Parathyroid adenoma (tissue), 2 donors: ENCODE results near the gene ZNF777.
"Not testable (repeated sequence)": the region's sequence is repeated elsewhere in the genome, so short reads cannot be mapped to it uniquely, and the experiment has no call there.

Source experiments
- H2AFZ ChIP-seq: fragments of 300-600 bp; sonication (generic); one replicate; pipeline ENCODE4 v1.7.0; 2017; ENCODE audit warnings: antibody characterized with exemption, mild to moderate bottlenecking
- H3K27ac ChIP-seq: fragments of 300-600 bp; sonication (generic); one replicate; pipeline ENCODE4 v1.7.0; 2017
- H3K27me3 ChIP-seq: fragments of 300-600 bp; sonication (generic); one replicate; pipeline ENCODE4 v1.7.0; 2017; ENCODE audit warnings: low read length; ENCODE audit not compliant: control insufficient read depth, insufficient read depth
- H3K36me3 ChIP-seq: fragments of 300-600 bp; sonication (generic); one replicate; pipeline ENCODE4 v1.7.0; 2017; ENCODE audit warnings: low read length; ENCODE audit not compliant: control insufficient read depth, insufficient read depth
- H3K4me1 ChIP-seq: fragments of 300-600 bp; sonication (generic); one replicate; pipeline ENCODE4 v1.7.0; 2017; ENCODE audit warnings: control low read depth
- H3K4me2 ChIP-seq: fragments of 300-600 bp; sonication (generic); one replicate; pipeline ENCODE4 v1.7.0; 2017; ENCODE audit warnings: low read length
- H3K4me3 ChIP-seq: fragments of 300-600 bp; sonication (generic); one replicate; pipeline ENCODE4 v1.7.0; 2017; ENCODE audit warnings: low read depth, low read length
- H3K79me2 ChIP-seq: fragments of 300-600 bp; sonication (generic); one replicate; pipeline ENCODE4 v1.7.0; 2017; ENCODE audit warnings: control low read depth
- H3K9ac ChIP-seq: fragments of 300-600 bp; sonication (generic); one replicate; pipeline ENCODE4 v1.7.0; 2017; ENCODE audit warnings: mild to moderate bottlenecking
- H3K9me3 ChIP-seq: fragments of 300-600 bp; sonication (generic); one replicate; pipeline ENCODE4 v1.7.0; 2017; ENCODE audit warnings: low read length; ENCODE audit not compliant: control insufficient read depth
- TF ChIP-seq, protein P1 (sequence below): fragments of 300-600 bp; sonication (generic); IDR thresholded peaks from one replicate; pipeline ENCODE4 v1.7.0; 2017; ENCODE audit warnings: antibody characterized with exemption, mild to moderate bottlenecking
- donor health status: primary hyperparathyroidism.

ZNF777 gene

DNA sequence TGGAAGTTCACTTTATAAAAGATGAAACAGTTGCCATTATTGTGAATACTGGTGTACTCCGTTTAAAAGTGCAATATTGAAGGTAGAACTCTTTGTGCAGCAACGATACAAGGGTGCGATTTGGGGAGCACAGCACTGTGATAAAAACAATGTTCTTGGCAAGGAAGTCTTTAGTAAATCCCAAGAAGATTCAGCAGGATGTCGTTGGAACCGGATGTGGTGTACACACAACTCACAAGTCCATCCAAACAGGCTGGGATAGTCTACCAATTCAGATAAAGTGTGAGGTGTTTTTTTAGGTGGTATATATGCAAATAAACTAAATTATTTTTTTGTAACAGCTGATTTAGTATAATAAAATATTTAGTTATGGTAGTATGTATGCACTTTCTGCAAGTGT, 46.7 kb downstream of the ZNF777 start:
- no peaks in the 10 kb centered on the region for H3K9me3 ChIP-seq
- no peak overlapping the region for H3K4me2 ChIP-seq
- H3K79me2 ChIP-seq = no peaks in the 10 kb centered on the region
- H3K27me3 ChIP-seq = no peaks in the 10 kb centered on the region
- TF ChIP-seq, protein P1, sequence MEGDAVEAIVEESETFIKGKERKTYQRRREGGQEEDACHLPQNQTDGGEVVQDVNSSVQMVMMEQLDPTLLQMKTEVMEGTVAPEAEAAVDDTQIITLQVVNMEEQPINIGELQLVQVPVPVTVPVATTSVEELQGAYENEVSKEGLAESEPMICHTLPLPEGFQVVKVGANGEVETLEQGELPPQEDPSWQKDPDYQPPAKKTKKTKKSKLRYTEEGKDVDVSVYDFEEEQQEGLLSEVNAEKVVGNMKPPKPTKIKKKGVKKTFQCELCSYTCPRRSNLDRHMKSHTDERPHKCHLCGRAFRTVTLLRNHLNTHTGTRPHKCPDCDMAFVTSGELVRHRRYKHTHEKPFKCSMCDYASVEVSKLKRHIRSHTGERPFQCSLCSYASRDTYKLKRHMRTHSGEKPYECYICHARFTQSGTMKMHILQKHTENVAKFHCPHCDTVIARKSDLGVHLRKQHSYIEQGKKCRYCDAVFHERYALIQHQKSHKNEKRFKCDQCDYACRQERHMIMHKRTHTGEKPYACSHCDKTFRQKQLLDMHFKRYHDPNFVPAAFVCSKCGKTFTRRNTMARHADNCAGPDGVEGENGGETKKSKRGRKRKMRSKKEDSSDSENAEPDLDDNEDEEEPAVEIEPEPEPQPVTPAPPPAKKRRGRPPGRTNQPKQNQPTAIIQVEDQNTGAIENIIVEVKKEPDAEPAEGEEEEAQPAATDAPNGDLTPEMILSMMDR = no peak
- H2AFZ ChIP-seq = no peak overlapping the region
- no peak overlapping the region for H3K9ac ChIP-seq
- no peaks in the 10 kb centered on the region for H3K36me3 ChIP-seq
- H3K4me1 ChIP-seq = no peaks in the 10 kb centered on the region
- H3K27ac ChIP-seq = no peak overlapping the region
- H3K4me3 ChIP-seq = no peak overlapping the region

DNA sequence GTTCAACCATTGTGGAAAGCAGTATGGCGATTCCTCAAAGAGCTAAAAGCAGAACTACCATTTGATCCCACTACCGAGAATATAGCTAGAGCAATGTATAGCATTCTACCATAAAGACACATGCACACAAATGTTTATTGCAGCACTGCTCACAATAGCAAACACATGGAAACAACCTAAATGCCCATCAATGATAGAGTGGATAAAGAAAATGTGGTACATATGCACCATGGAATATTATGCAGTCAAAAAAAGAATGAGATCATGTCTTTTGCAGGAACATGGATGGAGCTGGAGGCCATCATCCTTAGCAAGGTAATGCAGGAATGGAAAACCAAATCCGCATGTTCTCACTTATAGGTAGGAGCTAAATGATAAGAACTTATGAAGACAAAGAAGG, 47.8 kb downstream of the ZNF777 start:
- not testable (repeated sequence) for H3K4me1 ChIP-seq, H3K36me3 ChIP-seq, H3K27ac ChIP-seq, H3K9me3 ChIP-seq, H3K79me2 ChIP-seq, H3K4me2 ChIP-seq, H3K4me3 ChIP-seq, H3K27me3 ChIP-seq, H3K9ac ChIP-seq, H2AFZ ChIP-seq

DNA sequence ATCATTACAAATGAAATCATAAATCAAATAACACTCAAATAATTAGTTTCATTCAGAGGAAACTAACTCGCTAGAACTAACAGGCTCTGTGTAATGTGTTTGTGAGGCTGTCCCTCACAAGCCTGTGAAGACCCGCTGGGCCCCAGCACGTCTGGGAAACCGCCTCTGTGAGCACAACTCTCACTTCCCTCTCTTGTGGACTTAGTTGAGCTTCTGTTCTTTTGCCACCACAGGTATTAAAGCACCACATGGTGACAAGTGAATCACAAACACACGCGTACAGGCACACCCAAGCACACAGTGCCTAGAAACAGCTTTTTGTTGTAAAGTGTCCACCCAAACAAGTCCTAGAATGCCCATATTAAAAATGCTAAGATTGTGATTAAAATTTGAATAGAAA, 51.0 kb downstream of the ZNF777 start:
- no peak overlapping the region for H3K4me2 ChIP-seq
- H3K9ac ChIP-seq = no peak overlapping the region
- TF ChIP-seq, protein P1 = no peak
- no peaks in the 10 kb centered on the region for H3K4me1 ChIP-seq
- H3K4me3 ChIP-seq = no peak overlapping the region
- H3K27me3 ChIP-seq = no peaks in the 10 kb centered on the region
- no peaks in the 10 kb centered on the region for H3K79me2 ChIP-seq
- no peaks in the 10 kb centered on the region for H3K36me3 ChIP-seq
- H2AFZ ChIP-seq = no peak overlapping the region
- no peaks in the 10 kb centered on the region for H3K9me3 ChIP-seq
- no peak overlapping the region for H3K27ac ChIP-seq

DNA sequence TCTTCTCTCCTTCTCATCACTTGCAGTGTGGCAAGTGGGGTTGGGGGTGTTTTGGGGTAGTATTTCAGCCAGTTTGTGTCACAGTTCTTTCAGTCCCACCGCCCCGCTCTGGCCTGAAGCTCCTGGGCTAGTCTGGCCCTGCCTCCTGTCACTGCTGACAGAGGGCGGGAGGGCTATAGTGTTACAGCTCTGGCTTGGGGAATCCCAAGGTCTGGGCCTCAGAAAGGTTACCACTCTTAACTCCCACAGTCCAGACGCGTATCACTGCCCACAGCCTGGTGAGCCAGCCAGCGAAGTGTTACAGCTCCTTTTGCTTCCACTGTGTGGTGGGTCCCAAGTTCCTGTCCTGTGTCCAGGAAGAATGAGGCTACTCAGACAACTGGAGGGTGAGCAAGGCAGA, 56.0 kb downstream of the ZNF777 start:
- H3K4me2 ChIP-seq = no peak overlapping the region
- H3K27me3 ChIP-seq = no peaks in the 10 kb centered on the region
- no peaks in the 10 kb centered on the region for H3K9me3 ChIP-seq
- TF ChIP-seq, protein P1 = no peak
- H3K36me3 ChIP-seq = no peaks in the 10 kb centered on the region
- no peak overlapping the region for H3K27ac ChIP-seq
- no peak overlapping the region for H3K4me3 ChIP-seq
- no peaks in the 10 kb centered on the region for H3K79me2 ChIP-seq
- H2AFZ ChIP-seq = no peak overlapping the region
- no peak overlapping the region for H3K9ac ChIP-seq
- peaks cover 4% of the 10 kb centered on the region for H3K4me1 ChIP-seq

DNA sequence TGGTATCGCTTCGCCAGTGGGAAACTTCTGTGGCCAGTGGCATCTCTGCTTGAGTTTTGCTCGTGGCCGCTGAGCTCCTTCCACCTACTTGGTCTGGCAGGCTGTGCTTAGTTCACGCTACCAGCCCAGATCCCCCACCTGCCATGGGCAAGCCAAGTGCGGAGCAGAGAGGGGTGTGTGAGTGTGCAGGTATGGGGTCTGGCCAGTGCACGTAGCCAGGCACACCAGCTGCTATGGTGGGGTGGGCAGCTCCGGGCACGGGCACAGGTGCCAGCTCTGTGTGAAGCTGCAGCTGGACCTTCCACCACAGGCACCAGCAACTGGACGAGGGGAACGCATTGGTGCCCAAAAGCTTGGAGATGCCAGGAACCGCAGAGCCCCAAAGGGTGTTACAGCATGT, 56.5 kb downstream of the ZNF777 start:
- Histone ChIP-seq H3K4me3 (no peak overlapping the region), H3K9me3 (no peaks in the 10 kb centered on the region), H3K4me1 (peaks cover 4% of the 10 kb centered on the region), H2AFZ (no peak overlapping the region), H3K27ac (no peak overlapping the region), H3K36me3 (no peaks in the 10 kb centered on the region), H3K27me3 (no peaks in the 10 kb centered on the region), H3K9ac (no peak overlapping the region), H3K4me2 (no peak overlapping the region), H3K79me2 (no peaks in the 10 kb centered on the region)
- TF ChIP-seq, protein P1 = no peak
